ENCODE measurements around the gene OSBPL8.

Gene OSBPL8

GRCh38 chr12:76559400-76560085, at the start of gene OSBPL8:
TSS of gene OSBPL8 (minus strand) at chr12:76559771. CDS start at chr12:76487551, 72,220 bp downstream.
- peak; percentile 90 for DNase-seq

DNA sequence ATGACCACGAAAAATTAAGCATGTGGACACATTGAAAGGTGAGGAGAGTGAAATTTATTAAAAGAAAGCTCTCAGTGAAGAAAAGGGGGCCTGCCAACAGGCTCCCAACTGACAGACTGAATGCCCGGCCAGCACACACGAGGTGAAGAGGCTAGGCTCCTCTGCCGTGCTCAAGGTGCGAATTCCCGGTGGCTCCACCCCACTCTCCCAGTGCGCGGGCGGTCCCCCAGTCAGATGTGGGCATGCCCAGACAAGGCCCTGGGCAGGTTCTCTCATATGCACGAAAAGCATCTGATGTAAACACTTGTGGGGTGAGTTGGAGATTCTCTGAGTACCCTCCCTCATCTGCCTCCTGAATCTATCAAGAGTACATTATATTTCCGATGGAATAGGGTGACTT, 48.5 kb upstream of the OSBPL8 start:
- no peak for DNase-seq

GRCh38 chr12:76595056-76595455, 35.5 kb upstream of the OSBPL8 start:
- no peak for DNase-seq

DNA sequence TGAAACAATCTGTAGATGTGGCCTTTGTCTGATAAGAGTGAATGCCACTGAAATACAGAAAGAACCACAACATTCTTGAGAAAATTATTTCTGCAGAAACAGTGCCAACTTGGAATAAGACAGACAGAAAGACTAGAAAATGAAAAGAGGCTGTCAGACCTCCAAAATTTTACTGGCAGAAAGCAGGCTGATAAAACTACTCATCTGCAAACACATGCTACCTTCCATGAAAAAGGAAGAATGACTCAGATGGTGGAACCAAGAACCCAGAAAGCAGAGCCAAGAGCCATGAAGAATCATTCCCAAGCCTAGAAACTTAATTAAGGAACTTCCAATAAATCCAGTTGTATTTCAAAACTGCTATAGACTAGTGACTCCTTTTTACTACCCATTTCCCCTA, 31.9 kb upstream of the OSBPL8 start:
- DNase-seq = no peak

- DNase-seq = no peak
Observed at GRCh38 chr12:76590131-76590530, 30.6 kb upstream of the OSBPL8 start.

DNA sequence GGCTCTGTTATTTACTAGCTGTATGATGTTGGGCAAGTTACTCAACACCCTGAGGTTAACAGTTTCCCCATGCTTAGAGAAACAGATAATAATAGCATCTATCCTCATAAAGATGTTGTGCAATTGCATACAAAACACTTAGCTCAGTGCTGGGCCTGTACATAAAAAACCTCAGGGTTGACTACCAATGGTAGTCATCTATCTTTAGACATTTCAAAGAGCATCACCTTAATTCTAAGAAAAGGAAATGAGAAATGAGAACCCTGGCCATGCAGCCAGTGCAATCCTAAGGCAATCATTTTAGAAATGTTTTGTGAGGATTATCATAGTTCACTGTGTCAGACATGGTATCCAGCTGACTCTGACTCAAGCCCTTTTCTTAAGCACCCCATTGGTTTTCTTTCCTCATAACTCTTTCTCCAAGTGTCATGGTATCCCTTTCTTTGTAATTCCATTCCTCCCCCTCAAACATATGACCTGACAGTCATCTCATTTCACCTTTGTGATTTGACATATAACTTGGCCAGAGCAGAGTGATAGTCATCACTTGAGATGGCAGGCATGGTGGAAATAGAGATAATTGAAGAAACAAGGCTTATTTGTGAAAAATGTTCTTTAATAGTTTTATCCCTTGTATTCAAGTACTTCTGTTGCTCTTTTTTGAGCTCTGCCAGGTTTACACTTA, 29.5 kb upstream of the OSBPL8 start:
- no peak for DNase-seq

- DNase-seq = no peak
Observed at GRCh38 chr12:76587428-76588178, 28.0 kb upstream of the OSBPL8 start.

DNA sequence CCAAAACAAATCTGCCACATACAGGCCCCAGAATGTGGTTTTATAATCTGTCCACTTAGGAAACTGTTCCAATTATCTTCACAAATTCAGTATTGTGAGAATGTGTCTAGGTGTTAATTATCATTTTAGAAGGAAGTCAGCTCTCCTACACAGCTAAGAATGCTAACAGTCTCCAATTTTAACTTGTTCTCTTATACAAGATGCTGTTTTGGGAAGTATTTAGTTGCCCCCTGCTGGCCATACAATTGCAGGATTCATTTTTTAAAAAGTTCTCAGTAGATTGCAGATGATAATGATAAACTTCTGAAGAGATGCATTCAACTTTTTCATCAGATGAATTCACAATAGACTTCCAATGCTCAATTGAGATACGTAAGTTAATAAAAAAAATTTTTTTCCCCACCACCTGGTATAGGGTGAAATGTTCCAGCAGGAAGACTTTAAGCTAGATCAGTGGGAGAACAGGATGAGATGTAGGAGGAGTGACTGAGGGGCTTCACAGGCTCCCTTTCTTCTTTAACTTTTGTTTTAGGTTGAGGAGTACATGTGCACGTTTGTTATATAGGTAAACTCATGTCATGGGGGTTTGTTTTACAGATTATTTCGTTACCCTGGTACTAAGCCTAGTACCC, 27.3 kb upstream of the OSBPL8 start:
- DNase-seq = peak; percentile 39

DNA sequence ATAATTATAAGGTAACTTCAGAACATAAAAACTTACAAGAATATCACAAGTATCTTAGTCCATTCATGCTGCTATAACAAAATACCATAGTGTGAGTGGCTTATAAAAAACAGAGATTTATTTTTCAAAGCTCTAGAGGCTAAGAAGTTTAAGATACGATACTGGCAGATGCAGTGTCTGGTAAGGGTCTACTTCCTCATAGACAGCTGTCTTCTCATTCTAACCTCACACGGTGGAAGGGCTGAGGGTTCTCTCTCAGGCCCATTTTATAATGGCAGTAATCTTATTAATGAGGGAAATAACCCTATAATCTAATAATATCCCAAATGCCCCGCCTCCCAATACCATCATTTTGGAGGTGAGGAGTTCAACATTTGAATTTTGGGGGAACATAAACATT, 23.7 kb upstream of the OSBPL8 start:
- DNase-seq = no peak

GRCh38 chr12:76573840-76574373, 14.3 kb upstream of the OSBPL8 start:
- no peak for DNase-seq

- no peak for DNase-seq
Observed at GRCh38 chr12:76571256-76571655, 11.7 kb upstream of the OSBPL8 start.

DNA sequence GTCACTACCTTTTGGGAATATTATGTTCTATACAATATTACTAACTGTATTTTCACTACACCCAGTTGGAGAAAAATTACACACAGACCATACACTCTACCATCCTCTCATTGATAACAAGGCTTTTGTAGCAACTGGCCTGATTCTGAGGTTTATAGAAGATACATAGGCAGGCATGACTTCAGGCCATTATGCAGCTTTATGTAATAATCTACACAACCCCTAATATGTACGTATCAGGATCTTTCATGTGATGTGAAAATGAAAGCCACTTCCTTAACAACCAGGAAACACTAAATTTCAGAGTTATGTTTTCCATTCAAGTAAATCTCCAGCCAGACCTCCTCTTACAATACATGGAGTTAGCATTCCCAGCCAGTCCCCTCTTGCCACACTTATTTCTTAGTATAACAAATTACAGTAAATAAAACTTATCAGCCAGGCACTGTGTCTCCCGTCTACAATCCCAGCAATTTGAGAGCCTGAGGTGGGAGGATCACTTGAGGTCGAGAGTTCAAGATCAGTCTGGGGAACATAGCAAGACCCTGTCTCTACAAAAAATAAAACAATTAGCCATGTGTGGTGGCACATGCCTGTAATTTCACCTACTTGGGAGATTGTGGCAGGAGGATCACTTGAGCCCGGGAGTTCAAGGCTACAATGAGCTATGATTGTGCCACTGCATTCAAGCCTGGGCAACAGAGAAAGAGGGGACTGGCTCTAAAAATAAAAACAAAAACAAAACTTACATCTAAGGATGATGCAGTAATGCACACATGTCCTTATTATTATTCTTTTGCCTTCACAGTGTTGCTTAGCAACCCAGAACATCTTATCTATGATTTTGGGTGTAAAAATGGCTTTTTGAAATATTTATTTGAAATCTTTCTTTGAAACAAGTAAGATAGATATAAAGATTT, 10.4 kb upstream of the OSBPL8 start:
- DNase-seq = no peak

DNA sequence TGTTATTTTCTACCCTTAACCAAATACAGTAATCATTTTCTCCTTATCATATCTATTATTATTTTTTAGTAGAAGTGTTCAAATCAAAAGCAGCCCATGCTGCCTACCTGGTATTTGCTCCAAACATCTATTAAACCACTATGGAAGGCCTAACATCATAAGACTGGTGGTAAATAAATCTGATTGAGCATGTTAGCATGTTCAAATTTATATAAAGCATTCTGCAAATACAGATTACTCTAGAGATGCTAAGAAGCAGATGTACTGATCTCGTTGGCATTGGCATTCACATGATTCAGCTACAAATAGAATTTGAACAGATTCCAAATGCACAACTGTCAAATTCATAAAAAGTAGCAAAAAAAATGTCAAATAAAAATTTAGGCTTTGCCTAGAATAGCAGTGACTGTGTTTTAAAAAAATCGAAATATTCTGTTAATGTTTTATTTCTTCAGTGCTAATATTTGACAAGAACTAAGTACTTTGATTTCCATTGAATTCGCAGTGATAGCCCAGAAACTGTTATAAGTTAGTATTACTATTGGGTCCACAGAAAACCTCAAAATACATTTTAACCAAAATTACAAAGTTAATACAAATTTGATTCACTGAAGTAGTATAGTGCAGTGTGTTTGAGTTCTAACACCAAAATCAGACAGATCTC, 9.4 kb upstream of the OSBPL8 start:
- DNase-seq = no peak

DNA sequence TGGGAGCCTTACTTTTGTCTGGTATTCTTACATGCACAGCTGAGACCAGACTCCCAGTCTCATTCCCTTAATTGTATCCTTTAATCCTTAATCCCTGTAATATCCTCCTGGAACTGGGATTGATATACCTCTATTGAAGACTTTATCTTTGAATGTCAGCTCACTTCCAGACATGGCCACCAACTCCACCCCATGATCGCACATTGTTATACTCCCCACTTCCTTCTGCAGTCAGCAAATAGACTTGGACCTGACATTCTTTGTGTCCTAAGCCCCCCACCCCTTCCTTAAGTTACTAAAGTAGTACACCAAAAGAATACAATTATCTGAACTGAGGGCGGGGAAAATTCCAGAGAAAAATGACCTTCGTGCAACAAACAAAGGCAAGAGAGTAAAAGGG, 8.6 kb upstream of the OSBPL8 start:
- DNase-seq = no peak

GRCh38 chr12:76563061-76563460, 3.5 kb upstream of the OSBPL8 start:
- no peak for DNase-seq

- DNase-seq = no peak
Observed at GRCh38 chr12:76562130-76562529, 2.6 kb upstream of the OSBPL8 start.

DNA sequence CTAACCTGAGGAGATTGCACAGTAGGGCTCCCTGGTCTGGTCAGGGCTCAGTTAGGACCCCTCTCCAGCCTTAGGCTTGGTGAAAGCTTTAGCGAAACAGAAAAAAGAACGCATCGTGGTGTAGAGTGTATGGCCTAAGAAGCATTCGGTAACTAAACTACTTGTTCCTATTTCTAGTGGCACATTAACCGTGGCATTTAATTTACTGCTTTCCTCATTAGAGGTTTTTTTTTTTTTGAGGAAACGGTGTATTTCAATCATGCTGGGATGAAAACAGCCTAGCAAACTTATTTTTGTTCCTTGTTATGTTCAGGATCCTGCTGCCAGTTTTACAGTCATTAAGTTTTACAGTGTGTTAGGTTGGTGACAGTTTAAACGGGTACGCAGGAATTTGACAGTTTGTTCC, 518 bp upstream of the OSBPL8 start:
- no peak for DNase-seq

GRCh38 chr12:76558684-76559399, 729 bp downstream of the OSBPL8 start:
- DNase-seq = peak; percentile 70

DNA sequence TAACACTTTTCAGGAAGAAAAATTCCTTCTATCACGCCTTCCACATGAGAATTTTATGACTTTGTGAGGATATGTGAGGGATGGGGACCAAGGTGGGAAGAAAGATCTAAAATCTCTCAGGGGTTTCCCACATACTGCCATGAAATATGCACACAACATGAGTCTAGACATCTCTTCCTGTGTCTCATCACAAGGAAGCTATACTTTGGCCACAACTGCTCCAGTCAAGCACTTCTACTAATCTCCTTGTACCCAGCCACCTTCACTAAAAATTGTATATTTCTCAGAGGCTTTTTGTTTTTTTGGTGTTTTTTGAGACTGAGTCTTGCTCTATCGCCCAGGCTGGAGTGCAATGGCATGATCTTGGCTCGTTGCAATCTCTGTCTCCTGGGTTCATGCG, 3.2 kb downstream of the OSBPL8 start:
- no peak for DNase-seq

DNA sequence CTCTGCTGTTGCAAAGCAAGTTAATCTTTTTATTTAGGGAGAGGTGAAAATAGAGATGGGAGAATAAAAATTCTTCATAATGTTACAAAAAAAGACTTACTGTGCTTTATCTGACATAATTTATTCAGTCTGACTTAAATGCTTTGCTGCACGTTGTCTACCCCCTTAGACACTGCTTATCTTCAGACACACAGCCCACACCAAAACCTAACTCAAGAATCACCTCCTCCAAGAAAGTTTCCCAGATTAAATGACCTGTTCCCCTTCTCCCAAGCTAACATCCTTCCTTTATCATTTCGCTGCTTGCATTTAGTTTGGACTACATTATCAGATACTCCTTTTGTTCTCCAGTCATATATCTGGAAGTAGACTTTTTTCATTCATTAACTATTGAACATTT, 3.8 kb downstream of the OSBPL8 start:
- DNase-seq = no peak

DNA sequence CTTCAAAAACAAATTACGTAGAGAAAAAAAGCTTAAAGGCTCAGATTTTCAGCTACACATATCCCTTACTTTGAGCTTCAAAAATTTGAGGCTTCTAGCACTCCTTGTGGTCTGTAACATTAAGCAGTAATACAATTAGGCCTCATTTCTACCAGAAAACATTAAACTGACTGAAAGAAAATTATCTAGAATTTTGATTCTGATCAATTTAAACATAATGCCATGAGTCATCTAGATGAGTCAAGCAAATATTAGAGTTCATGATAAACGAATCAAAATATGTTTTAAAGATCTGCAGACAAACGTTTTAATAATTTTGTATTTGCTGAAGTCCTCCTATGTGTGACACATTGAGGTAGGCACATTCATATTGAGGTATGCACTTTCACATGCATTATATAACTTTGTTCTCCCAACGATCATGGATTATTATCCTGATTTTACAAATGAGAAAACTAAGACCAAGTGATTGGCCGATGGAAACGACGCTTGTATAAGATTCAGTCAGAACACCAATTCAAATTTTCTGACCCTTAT, 4.3 kb downstream of the OSBPL8 start:
- DNase-seq = no peak

Data from kidney glomerular epithelial cell (primary cell).